Activated naive CD8-positive, alpha-beta T cell treated with anti-CD3 and anti-CD28 coated beads, Interleukin-2, amount 50 U/mL, for 16 hours (primary cell): Measurements from ENCODE around the gene ABCC8.

ENCODE experiments used
- DNase-seq: peaks from one replicate; pipeline ENCODE4 v3.0.0-alpha.2; 2020; ENCODE audit warnings: low read depth, low spot score

Gene ABCC8

GRCh38 chr11:17471501-17471900 lies 5.1 kb downstream of the ABCC8 start:
- DNase-seq: no peak

- DNase-seq: no peak
Observed at GRCh38 chr11:17469998-17470397, 6.6 kb downstream of the ABCC8 start.

- DNase-seq: no peak
Observed at GRCh38 chr11:17468122-17468521, 8.5 kb downstream of the ABCC8 start.

DNA sequence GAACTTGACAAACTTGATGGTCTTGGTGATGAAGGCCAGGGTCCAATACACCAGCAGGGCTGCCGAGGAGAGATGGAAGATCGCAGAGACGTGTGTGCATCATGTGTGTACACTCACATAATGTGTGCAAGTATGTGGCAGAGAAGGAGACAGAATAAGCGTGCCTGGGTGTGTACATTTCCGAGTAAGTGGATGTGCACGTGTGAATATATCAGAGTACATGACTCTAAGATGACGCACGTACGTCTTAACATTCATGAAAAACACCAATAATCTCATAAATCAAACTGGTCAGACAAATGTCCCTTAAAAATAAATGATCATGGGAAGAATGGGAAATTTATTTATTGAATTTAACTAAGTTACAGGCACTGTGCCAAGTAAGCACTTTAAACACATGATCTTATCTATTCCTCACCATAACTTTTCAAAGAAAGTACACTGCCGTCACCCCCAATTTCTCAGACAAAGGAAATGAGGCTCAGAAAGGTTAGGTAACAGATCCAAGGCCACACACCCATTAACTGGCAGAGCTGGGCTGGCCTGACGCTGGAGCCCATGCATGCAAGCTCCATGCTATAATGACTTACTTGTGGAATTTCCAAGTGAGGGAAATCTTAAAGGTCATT lies 13.0 kb downstream of the ABCC8 start:
- no peak for DNase-seq

- DNase-seq: no peak
Observed at GRCh38 chr11:17462940-17463339, 13.7 kb downstream of the ABCC8 start.

DNA sequence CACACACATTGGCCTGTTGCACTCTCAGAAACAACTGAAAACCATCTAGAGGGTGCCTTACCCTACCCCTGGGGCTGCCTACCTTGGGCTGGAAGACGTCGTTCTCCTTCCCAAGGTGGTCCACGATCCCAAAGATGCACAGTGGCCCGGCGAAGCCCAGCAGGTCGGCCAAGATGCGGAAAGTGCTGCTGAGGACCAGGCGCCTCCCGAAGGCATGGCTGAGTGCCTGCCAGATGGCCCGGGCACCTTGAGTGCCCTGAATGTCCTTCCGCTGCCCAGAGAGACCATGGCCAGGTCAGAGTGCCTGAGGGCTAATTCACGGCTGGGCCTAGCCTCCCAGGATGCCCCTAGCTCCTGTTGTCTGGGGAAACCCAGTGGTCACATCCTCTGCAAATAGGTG lies 16.2 kb downstream of the ABCC8 start:
- no peak for DNase-seq

- DNase-seq: no peak
Observed at GRCh38 chr11:17459236-17459896, 17.3 kb downstream of the ABCC8 start.

- DNase-seq: no peak
Observed at GRCh38 chr11:17458268-17458667, 18.4 kb downstream of the ABCC8 start.

DNA sequence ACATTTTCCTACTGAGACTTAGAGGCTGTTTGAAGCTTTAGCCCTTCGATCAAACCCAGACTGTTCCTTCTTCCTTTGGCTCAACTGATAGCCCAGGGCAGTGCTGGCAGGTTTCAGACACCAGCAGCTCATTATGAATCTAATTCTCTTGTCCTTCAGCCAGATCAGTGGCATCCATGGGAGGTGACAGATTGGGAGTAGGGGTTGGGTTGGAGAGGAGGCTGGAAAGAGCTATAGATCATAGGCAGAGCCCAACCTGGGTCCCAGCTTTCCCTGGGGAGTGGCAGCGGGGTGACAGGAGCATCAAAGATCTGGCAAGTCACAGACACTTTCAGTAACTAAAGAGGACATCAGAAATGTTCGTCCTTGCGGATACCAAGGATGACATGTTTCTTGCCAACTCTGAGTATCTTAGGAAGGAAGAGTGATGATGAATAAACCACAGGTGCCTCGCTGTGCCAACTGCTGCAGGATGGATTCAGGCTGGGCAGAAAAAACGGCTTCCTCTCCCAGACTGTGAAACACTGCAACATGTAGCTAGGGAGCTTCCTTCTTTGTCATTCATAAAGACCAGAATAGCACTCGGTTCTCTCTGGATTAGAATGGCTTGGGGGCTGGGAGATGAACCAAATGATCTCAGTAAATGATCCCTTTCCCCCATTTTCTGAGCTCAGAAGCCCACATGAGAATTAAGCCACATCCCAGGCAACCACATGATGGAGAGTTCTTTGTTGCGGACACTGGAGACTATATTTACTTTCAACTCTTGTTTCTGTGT lies 19.1 kb downstream of the ABCC8 start:
- DNase-seq: no peak

DNA sequence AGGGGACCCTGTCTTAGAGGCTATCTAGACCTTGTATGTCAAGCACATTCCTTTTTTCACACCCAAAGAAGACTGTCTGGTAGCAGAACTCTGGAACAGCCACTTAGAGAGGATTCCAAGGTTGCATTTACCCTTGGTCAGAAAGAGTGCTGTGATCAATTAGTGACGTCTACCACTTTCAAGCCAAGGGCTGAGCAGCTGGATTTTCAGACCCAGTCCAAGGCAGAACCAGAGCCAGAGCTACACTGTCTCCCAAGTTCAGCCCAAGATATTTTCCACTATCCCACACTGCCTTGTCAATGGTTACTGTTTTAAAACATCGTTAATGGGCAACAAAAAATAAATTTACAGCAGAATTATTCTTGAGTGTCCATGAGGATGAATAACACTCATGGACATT lies 24.0 kb downstream of the ABCC8 start:
- no peak for DNase-seq

- no peak for DNase-seq
Observed at GRCh38 chr11:17449158-17449557, 27.5 kb downstream of the ABCC8 start.

- no peak for DNase-seq
Observed at GRCh38 chr11:17446482-17446881, 30.2 kb downstream of the ABCC8 start.

DNA sequence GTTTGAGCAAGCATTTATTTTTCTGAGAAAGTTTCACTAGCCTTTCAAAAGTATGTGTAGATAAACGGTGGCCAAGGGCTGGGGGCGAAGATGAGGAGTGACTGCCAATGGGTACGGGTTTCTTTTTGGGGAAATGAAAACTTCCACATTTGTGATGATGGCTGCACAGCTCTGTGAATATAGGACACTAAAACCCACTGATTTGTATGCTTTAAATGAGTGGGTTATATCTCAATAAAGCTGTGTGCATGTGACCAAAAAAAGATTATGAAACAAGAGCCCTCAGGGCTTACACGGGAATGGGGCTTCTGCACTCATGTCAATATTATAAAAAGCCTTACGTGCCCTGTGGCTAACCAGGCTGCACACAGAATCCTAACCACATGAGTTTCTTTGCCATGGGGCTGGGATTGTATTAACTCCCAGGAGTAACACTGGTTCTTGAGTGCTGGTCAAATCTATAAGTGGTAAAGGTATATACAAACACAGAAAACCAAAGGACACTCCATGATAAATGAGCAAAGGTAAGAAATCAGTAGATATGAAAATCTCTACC lies 31.3 kb downstream of the ABCC8 start:
- no peak for DNase-seq

DNA sequence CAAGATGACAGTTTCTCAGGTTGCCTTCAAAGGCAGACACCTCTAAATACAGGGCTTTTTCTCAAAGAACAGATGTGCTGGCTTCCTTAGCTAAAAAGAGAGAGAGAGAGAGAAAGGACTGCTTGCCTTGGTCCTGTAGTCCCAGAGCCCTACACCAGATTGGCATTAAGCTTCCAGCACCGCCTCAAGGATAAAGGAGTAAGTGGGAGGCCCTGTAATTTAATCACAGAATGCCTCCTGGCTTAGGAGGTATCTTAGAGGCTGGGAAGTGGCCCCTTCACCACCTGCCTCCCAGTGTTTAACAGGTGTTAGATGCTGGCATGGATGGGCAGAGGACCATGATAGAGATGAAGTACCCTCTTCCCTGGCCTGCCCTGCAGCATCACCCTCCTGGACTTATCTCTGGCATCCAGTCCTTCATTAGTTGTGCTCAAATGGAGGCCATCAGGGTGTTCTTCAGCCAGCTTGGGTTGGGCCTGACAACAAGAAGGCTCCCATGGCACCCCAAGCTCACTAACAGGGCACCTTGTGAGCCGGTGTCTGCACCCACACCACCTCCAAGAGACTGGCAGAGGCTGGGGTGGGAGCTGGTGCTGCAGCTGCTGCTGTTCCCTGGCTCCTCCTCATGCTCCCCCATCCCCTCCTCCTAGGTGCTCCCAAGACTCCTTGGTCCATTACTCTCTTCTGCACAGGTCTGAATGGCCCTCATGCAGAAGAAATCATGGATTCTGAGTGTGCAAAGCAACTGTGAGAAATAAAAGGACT lies 32.5 kb downstream of the ABCC8 start:
- DNase-seq: no peak

DNA sequence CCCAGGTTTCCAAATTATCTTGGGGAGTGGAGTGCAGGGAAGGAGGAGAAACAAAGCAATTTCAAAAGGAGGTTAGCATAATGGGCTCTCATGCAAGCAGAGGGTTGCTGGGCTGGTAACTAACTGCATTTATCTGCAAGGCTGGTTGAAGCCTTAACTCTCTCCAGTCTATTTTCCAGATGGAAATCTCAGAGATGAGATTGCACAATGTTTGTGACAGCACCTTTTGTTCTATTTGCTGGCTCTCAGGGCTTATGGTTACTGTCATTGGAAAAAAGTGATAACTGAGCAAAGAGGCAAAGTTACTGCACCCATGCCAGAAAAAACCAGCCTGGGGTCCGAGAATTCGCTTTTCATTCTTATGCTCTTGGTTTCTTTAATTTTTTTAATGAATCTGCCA lies 33.2 kb downstream of the ABCC8 start:
- no peak for DNase-seq

DNA sequence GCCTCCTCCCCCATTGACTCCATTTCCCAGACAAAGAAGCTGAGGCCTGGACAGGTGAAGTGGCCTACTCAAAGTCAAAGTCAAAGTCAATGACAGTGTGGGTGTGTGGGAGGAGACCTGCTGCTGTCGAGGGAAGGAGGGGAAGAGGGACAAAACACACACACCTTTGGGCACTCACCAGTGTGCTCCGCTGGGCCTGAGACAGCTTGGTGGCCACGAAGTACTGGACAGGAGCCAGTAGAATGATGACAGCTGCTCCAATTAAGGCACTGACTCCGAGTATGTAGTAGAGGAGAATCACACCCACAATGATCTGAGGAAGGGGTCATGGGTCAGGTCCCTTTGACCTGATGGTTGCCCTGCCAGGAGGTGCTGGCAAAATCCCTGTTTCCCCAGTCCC lies 33.6 kb downstream of the ABCC8 start:
- DNase-seq: no peak

DNA sequence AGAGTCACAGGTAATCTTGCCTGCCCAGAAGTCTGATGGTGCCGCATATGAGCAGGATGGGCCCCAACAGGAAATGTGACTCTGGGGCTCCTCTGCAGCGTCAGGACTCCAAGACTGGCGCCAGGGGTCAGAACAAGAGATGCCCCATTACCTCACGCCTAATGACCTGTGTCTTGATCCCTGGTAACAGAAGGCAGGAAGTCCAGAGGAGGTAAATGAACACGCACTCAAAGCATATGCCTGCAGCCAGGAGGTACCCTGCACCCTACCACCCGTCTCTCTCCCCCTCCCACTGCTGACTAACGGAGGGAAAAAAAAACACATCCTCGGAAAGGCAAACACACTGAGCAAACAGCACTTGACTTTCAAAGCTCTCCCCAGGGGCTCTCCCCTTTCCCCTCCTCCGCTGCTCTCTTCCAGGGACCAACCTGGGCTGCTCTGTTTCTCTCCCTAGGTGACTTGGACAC lies 37.3 kb downstream of the ABCC8 start:
- DNase-seq: no peak

DNA sequence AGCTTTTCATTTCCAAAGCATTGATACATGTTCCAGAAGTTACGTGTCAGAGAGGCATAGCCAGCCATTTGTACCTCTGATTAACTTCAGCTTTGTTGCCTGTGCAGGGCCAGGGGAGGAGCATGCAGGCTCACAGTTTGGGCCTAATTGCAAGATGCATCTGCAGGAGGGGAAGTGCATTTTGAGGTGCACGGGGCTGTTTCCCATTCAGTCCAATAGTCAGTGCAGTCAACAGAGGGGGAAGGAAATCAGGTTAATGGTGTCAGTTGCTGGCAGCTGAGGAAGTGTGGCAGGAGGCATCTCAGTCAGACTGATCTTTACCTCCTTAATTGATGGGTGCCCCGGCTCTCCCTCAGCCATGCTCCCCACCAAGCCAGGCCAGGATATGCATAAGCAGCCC lies 39.3 kb downstream of the ABCC8 start:
- DNase-seq: no peak

DNA sequence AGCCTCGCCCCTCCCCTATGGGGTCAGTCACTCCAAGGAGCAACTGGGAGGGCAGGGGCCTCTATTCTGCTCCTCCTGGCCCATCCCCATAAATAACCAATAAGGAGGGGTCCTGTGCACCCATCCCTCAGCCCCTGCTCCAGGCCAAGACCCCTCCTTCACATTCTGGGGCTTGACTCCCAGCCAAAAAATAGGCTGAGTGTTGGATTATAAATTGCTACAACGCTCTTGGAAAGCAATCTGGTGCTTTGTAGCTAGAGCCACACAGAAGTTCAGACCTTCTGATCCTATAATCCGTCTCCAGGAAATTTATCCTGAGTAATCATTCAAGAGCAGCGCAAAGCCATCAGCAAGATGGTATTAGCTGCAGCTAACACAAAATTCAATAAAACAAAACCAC lies 42.5 kb downstream of the ABCC8 start:
- DNase-seq: no peak

DNA sequence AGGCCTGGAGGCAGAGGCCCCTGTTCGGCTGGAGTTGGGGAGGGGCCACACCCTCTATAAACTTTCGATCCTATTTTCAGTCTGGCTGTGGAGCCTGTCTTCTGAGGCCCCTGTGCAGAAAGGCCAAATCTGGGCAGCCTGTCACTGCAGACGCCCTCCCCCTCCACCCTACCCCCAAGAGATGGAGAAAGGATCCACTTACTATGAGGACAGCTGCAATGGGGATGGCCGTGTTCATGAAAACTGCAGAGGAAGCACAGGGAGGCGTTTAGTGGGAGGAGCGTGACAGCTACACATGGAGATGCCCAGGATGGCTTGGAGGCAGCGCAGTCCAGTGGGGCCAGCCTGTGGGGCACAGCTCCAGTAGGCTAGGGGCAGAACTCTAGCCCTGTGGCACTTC lies 44.6 kb downstream of the ABCC8 start:
- DNase-seq: no peak

GRCh38 chr11:17431139-17431538 lies 45.5 kb downstream of the ABCC8 start:
- DNase-seq: no peak

GRCh38 chr11:17430616-17431015 lies 46.0 kb downstream of the ABCC8 start:
- DNase-seq: no peak
